Peyer's patch (tissue), 4 donors: ENCODE results near the gene ZBTB7A. TPM values are rescaled to one million over a fixed set of nuclear protein-coding genes. Genes with fewer than 3 reads are reported as not detected.

Source experiments
- DNase-seq, 3 donors: peaks; one replicate each; pipeline ENCODE4 v3.0.0-alpha.2; 2017 to 2019
- H3K27ac ChIP-seq, 4 donors: fragments of 200-600 bp; sonication (generic); one replicate each; pipeline ENCODE4 v1.5.1; 2016 to 2019
- H3K27me3 ChIP-seq, 2 donors: fragments of 200-600 bp; sonication (generic); one replicate each; pipeline ENCODE4 v1.5.1; 2019
- H3K36me3 ChIP-seq, 3 donors: fragments of 200-600 bp; sonication (generic); one replicate each; pipeline ENCODE4 v1.5.1; 2016 to 2019
- H3K4me1 ChIP-seq, 4 donors: fragments of 200-600 bp; sonication (generic); one replicate each; pipeline ENCODE4 v1.5.1; 2016 to 2019
- H3K4me3 ChIP-seq, 4 donors: fragments of 200-600 bp; sonication (generic); 1 replicate in 3 of 4; 2 replicates in 1 of 4; pipeline ENCODE4 v1.5.1; 2016 to 2019; ENCODE audit warnings: mild to moderate bottlenecking in 1 of 4
- H3K9me3 ChIP-seq, 4 donors: fragments of 200-600 bp; sonication (generic); one replicate each; pipeline ENCODE4 v1.5.1; 2016 to 2019; ENCODE audit warnings: mild to moderate bottlenecking in 1 of 4
- CTCF ChIP-seq, 6 experiments: fragments of 450-650 bp in 4 of 6; fragments of 200-600 bp in 2 of 6; sonication (generic) in 1 of 6; IDR thresholded peaks; one replicate each; pipeline ENCODE4 v1.5.1; 2017 to 2019; ENCODE audit warnings: antibody characterized with exemption in 6 of 6, mild to moderate bottlenecking in 3 of 6, moderate library complexity in 1 of 6
- POLR2A ChIP-seq, 2 donors: fragments of 450-650 bp; IDR thresholded peaks; one replicate each; pipeline ENCODE4 v1.5.1; 2017; ENCODE audit warnings: antibody characterized with exemption in 2 of 2, mild to moderate bottlenecking in 2 of 2, moderate library complexity in 2 of 2
- total RNA-seq, 4 donors: library from RNA; depleted of rRNA; stranded (reverse); fragments of >200 nt; gene quantifications; one replicate each; pipeline ENCODE4 v1.1.0, GENCODE V29; 2016

The ZBTB7A gene
- total RNA-seq, 4 donors from 2014 or later, result 74.3 to 149 (median 96.1) TPM

- Histone ChIP-seq H3K27ac (peak overlapping the region in 3 of 4 donors; percentile 23 to 97 (median 94)), H3K4me3 (no peak overlapping the region), H3K36me3 (peaks cover 0 to 72% (median 0%) of the 10 kb centered on the region in 3 donors), H3K4me1 (peaks cover 5 to 61% (median 17%) of the 10 kb centered on the region in 4 donors), H3K9me3 (no peaks in the 10 kb centered on the region), H3K27me3 (no peaks in the 10 kb centered on the region)
- DNase-seq, result peak in 1 of 3 donors; percentile 72
- TF ChIP-seq CTCF (IDR thresholded peaks at IDR 0.05), result no peak
- no peak for TF ChIP-seq POLR2A (IDR thresholded peaks at IDR 0.05)
Measured at GRCh38 chr19:4049432-4049831, 17.3 kb downstream of the ZBTB7A start.

DNA sequence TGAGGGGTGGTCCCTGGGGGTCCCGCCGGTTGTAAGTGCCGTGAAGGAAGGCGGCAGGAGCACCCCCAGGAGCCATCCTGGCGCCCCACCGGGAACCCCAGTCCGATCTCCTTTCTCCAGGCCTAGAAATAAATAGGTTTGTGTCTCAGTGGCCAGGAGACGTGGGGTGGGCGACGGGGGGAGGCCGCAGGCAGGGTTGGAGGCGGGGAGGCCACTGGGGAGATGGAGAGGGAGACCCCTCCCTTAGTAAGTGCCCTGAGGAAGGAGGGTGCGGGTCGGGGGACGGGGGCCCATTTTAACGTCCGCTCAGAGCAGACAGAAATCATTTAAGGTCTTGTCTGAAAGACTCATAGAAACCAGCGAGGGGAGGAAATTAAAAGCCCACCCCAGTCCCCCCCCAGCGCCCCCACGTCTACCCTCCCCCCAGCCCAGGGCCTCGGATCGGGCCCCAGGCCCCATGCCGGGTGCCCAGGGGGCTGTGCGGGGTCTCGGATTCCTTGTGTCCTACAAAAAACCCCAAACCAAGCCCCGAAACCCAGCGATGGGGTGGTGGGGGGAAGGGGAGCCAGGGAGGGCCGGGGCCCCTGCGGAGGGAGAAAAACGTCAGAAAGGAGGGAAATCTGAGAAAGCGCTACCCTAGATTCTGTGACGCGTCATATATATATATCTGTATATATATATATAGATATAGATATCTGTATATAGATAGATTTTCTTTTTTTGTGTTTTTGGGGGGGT lies 19.6 kb downstream of the ZBTB7A start:
- H3K9me3 ChIP-seq, result no peaks in the 10 kb centered on the region
- TF ChIP-seq POLR2A (IDR thresholded peaks at IDR 0.05) (no peak), CTCF (IDR thresholded peaks at IDR 0.05) (no peak)
- H3K27me3 ChIP-seq, result no peaks in the 10 kb centered on the region
- H3K4me3 ChIP-seq, result no peak overlapping the region
- H3K4me1 ChIP-seq, result peaks cover 0 to 58% (median 4%) of the 10 kb centered on the region in 4 donors
- peaks cover 0 to 55% (median 0%) of the 10 kb centered on the region in 3 donors for H3K36me3 ChIP-seq
- H3K27ac ChIP-seq, result no peak overlapping the region
- DNase-seq, result no peak

DNA sequence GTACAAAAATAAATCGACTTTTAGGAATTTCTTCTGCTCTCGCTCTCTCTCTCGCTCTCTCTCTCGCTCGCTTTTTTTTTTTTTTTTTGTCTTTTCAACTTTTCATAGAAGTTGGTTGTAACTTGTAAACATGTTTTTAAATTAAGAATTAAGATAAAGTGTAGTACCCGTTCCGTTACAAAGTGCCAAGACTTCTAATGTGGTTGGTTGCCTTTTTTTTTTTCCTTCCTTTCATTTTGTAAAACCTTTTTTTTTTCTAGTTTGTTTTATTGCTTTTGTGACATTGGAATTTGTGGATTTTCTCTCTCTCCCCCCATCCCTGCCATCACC lies 20.4 kb downstream of the ZBTB7A start:
- no peak overlapping the region for H3K27ac ChIP-seq
- TF ChIP-seq POLR2A (IDR thresholded peaks at IDR 0.05) (no peak), CTCF (IDR thresholded peaks at IDR 0.05) (no peak)
- DNase-seq, result no peak
- no peak overlapping the region for H3K4me3 ChIP-seq
- peaks cover 0 to 50% (median 3%) of the 10 kb centered on the region in 4 donors for H3K4me1 ChIP-seq
- H3K27me3 ChIP-seq, result no peaks in the 10 kb centered on the region
- H3K36me3 ChIP-seq, result peaks cover 0 to 50% (median 0%) of the 10 kb centered on the region in 3 donors
- H3K9me3 ChIP-seq, result no peaks in the 10 kb centered on the region

DNA sequence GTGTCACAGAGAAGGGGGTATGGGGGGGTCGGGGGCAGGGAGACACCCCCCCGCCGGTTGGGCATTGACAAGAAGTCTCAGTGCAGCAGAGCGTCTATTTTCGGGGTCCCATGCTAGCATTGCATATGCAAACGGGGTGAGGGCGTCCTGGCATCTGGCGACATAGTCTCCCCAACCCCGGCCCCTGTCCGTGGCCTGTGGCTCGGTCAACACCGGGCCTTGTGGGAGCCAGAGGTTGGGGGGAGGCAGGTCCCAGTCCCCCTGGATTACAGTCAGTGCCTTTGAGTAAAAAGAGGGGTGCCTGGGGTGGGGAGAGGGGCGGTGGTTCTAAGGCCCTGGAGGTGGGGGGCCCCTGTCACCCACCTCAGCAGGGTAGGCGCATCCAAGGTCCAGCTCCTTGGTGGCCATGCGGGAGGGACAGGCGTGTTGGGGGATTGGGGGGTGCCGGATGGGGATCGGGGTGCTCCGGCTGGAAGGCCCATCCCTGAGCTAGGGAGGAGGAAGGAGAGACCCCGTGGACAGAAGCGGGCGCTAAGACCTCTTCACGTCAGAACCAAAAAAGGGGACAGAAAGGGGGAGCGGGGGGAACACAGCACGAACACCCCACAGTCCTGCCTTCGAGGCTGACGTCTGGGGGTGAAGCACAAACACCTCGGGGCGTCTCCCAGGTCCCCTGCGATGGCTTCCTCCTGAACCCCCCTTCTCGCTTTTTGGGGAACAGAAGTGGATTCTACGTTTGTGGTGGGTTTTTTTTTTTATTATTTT lies 20.9 kb downstream of the ZBTB7A start:
- no peak for TF ChIP-seq CTCF (IDR thresholded peaks at IDR 0.05)
- Histone ChIP-seq H3K27ac (no peak overlapping the region), H3K4me1 (peaks cover 0 to 49% (median 3%) of the 10 kb centered on the region in 4 donors), H3K27me3 (no peaks in the 10 kb centered on the region), H3K4me3 (no peak overlapping the region), H3K9me3 (no peaks in the 10 kb centered on the region), H3K36me3 (peaks cover 0 to 49% (median 0%) of the 10 kb centered on the region in 3 donors)
- no peak for DNase-seq

DNA sequence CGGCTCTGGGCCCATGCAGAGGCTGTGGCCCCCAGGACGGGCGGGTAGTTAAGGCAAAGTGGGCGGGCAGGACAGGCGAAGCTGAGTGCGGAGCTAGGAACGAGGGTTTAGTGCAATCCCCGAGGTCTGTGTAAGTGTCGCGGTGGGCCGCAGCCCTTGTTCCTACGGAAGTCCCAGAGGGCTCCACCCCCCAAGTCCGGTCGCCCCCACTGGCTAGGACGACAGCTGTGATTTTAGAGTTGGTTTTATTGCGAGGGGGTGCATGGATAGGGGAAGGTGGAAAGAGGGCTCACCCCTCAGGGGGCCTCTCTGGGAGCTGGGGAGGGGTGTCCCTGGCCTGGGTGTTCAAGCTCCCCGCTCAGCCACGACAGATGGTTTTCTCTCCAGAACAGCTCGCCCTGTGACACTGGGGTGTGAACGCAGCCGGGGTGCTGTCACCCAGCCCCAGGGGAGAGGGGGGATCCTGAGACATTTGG lies 21.7 kb downstream of the ZBTB7A start:
- DNase-seq, result no peak
- no peaks in the 10 kb centered on the region for H3K27me3 ChIP-seq
- peak overlapping the region in 1 of 4 donors; percentile 30 for H3K27ac ChIP-seq
- TF ChIP-seq POLR2A (IDR thresholded peaks at IDR 0.05), result no peak
- no peak for TF ChIP-seq CTCF (IDR thresholded peaks at IDR 0.05)
- no peak overlapping the region for H3K4me3 ChIP-seq
- peaks cover 0 to 45% (median 0%) of the 10 kb centered on the region in 3 donors for H3K36me3 ChIP-seq
- H3K9me3 ChIP-seq, result no peaks in the 10 kb centered on the region
- H3K4me1 ChIP-seq, result peaks cover 0 to 42% (median 3%) of the 10 kb centered on the region in 4 donors
